Liver (tissue), 9 donors: ENCODE data around the gene DAPK3. TPM values are rescaled to one million over a fixed set of nuclear protein-coding genes. Genes with fewer than 3 reads are reported as not detected.
A peak's percentile ranks its signal among the peaks of the same experiment; 100 is the strongest.

Source experiments
- DNase-seq: peaks from one replicate; pipeline ENCODE4 v3.0.0-alpha.2; 2017; ENCODE audit warnings: low spot score
- H3K27ac ChIP-seq, 2 donors: one replicate each; pipeline ENCODE4 v1.7.0; 2013; ENCODE audit warnings: inconsistent platforms in 2 of 2, low read length in 2 of 2, control low read depth in 1 of 2, low read depth in 1 of 2, mild to moderate bottlenecking in 1 of 2
- H3K27me3 ChIP-seq, 4 donors: one replicate each; pipeline versions ENCODE4 v1.6.1 to v1.7.0; 2013; ENCODE audit warnings: low read length in 3 of 4, inconsistent platforms in 1 of 4, mild to moderate bottlenecking in 1 of 4, moderate library complexity in 1 of 4; ENCODE audit not compliant: control insufficient read depth in 4 of 4, insufficient read depth in 4 of 4
- H3K36me3 ChIP-seq, 4 donors: one replicate each; pipeline versions ENCODE4 v1.6.1 to v1.7.0; 2013; ENCODE audit warnings: low read length in 3 of 4, mild to moderate bottlenecking in 3 of 4, low read depth in 1 of 4, moderate library complexity in 1 of 4; ENCODE audit not compliant: control insufficient read depth in 4 of 4, insufficient read depth in 3 of 4
- H3K4me1 ChIP-seq, 4 donors: one replicate each; pipeline versions ENCODE4 v1.6.1 to v1.7.0; 2013; ENCODE audit warnings: low read length in 3 of 4, mild to moderate bottlenecking in 3 of 4, moderate library complexity in 1 of 4; ENCODE audit not compliant: control insufficient read depth in 4 of 4, insufficient read depth in 4 of 4
- H3K4me3 ChIP-seq, 3 donors: one replicate each; pipeline versions ENCODE4 v1.6.1 to v1.7.0; 2013; ENCODE audit warnings: low read length in 3 of 3, control low read depth in 1 of 3, low read depth in 1 of 3, mild to moderate bottlenecking in 1 of 3
- H3K9ac ChIP-seq, 2 donors: one replicate each; pipeline ENCODE4 v1.7.0; 2013; ENCODE audit warnings: low read length in 2 of 2, mild to moderate bottlenecking in 2 of 2, moderate library complexity in 2 of 2, control low read depth in 1 of 2, low read depth in 1 of 2
- H3K9me3 ChIP-seq, 4 donors: one replicate each; pipeline versions ENCODE4 v1.6.1 to v1.7.0; 2013; ENCODE audit warnings: low read length in 3 of 4; ENCODE audit not compliant: control insufficient read depth in 4 of 4
- CTCF ChIP-seq: fragments of 150-350 bp; IDR thresholded peaks from 2 replicates; pipeline ENCODE4 v1.5.1; 2017; ENCODE audit warnings: improper control_type of control experiment, low read depth, low read length; ENCODE audit not compliant: missing input control
- EGR1 ChIP-seq, 2 donors: IDR thresholded peaks; 2 replicates each; pipeline ENCODE4 v1.6.1; 2016 to 2018; ENCODE audit warnings: antibody characterized with exemption in 2 of 2, low read depth in 2 of 2
- FOXA1 ChIP-seq: IDR thresholded peaks from 2 replicates; pipeline ENCODE4 v1.6.1; 2016; ENCODE audit warnings: antibody characterized with exemption
- FOXA2 ChIP-seq: IDR thresholded peaks from 2 replicates; pipeline ENCODE4 v1.6.1; 2016; ENCODE audit warnings: antibody characterized with exemption
- GABPA ChIP-seq, 2 donors: IDR thresholded peaks in 1 of 2; conservative IDR thresholded peaks in 1 of 2; 2 replicates each; pipeline ENCODE4 v1.6.1; 2016; ENCODE audit warnings: antibody characterized with exemption in 2 of 2, mild to moderate bottlenecking in 1 of 2, moderate library complexity in 1 of 2
- HNF4A ChIP-seq, 2 donors: conservative IDR thresholded peaks; 2 replicates each; pipeline ENCODE4 v1.6.1; 2016; ENCODE audit warnings: antibody characterized with exemption in 2 of 2, mild to moderate bottlenecking in 2 of 2
- HNF4G ChIP-seq: IDR thresholded peaks from 2 replicates; pipeline ENCODE4 v1.6.1; 2016; ENCODE audit warnings: antibody characterized with exemption
- MAX ChIP-seq: IDR thresholded peaks from 2 replicates; pipeline ENCODE4 v1.6.1; 2016; ENCODE audit warnings: antibody characterized with exemption
- NR2F2 ChIP-seq: IDR thresholded peaks from 2 replicates; pipeline ENCODE4 v1.6.1; 2016; ENCODE audit warnings: antibody characterized with exemption
- RAD21 ChIP-seq, 2 donors: IDR thresholded peaks; 2 replicates each; pipeline ENCODE4 v1.6.1; 2016; ENCODE audit warnings: antibody characterized with exemption in 2 of 2, mild to moderate bottlenecking in 2 of 2
- SP1 ChIP-seq: IDR thresholded peaks from 2 replicates; pipeline ENCODE4 v1.6.1; 2018; ENCODE audit warnings: antibody characterized with exemption, mild to moderate bottlenecking
- TAF1 ChIP-seq: conservative IDR thresholded peaks from 2 replicates; pipeline ENCODE4 v1.6.1; 2016; ENCODE audit warnings: antibody characterized with exemption, mild to moderate bottlenecking
- YY1 ChIP-seq: IDR thresholded peaks from 2 replicates; pipeline ENCODE4 v1.6.1; 2016; ENCODE audit warnings: antibody characterized with exemption, mild to moderate bottlenecking
- WGBS: extraction: QIAGEN DNeasy Blood & Tissue Kit; methylation state at CpG from one replicate; pipeline ENCODE4 v1.1.7; 2013; 5-methylcytosine and 5-hydroxymethylcytosine counted together
- polyA plus RNA-seq, 2 donors: library from polyadenylated mRNA; stranded (reverse) in 1 of 2; unstranded in 1 of 2; fragments of 200-250 nt in 1 of 2; fragments of >200 nt in 1 of 2; fragmentation: Nextera tagmentation in 1 of 2; extraction: Ambion mirVana in 1 of 2; gene quantifications; one replicate each; pipeline versions ENCODE4 v1.2.1 to v1.2.3, GENCODE V29; 2013 to 2015
- total RNA-seq, 2 donors: library from RNA; depleted of rRNA; stranded (reverse); fragments of >200 nt; gene quantifications; one replicate each; pipeline ENCODE4 v1.2.3, GENCODE V29; 2014
- donor health status: healthy.
- donor health status: healthy.
- donor health status: healthy.
- donor health status: healthy.
- donor health status: healthy.

The DAPK3 gene
- total and polyA plus RNA-seq, 4 donors, result 3.0 to 29.5 (median 23.8) TPM

- WGBS, result 63% methylated on average over 7 of the region's 7 CpGs
- peaks cover 0 to 38% (median 31%) of the 10 kb centered on the region in 4 donors for H3K4me1 ChIP-seq
Measured at GRCh38 chr19:3983542-3983914, 12.6 kb upstream of the DAPK3 start.

GRCh38 chr19:3982701-3983541 is 12.0 kb upstream of the DAPK3 start:
- no peaks in the 10 kb centered on the region for H3K9me3 ChIP-seq
- no peak overlapping the region for H3K4me3 ChIP-seq
- H3K27ac ChIP-seq, result peak overlapping the region in 1 of 2 donors; percentile 97
- no peak for DNase-seq
- H3K27me3 ChIP-seq, result no peaks in the 10 kb centered on the region
- 91% methylated on average over 40 of the region's 40 CpGs for WGBS
- no peak for TF ChIP-seq GABPA (IDR thresholded peaks at IDR 0.05 in 1 of 2, conservative IDR thresholded peaks at IDR 0.05 in 1 of 2)
- no peak for TF ChIP-seq SP1
- TF ChIP-seq MAX, result no peak
- TF ChIP-seq YY1, result no peak
- no peak for TF ChIP-seq HNF4A (conservative IDR thresholded peaks at IDR 0.05)
- no peak for TF ChIP-seq HNF4G
- TF ChIP-seq FOXA2, result no peak
- TF ChIP-seq CTCF, result no peak
- no peak for TF ChIP-seq EGR1 (IDR thresholded peaks at IDR 0.05; ENCODE audit: low read depth in 2 of 2)
- no peak for TF ChIP-seq RAD21 (IDR thresholded peaks at IDR 0.05)
- no peak overlapping the region for H3K9ac ChIP-seq
- peaks cover 0 to 37% (median 31%) of the 10 kb centered on the region in 4 donors for H3K4me1 ChIP-seq
- H3K36me3 ChIP-seq, result peaks cover 40 to 57% (median 54%) of the 10 kb centered on the region in 4 donors

More at GRCh38 chr19:3983542-3983914, 12.6 kb upstream of the DAPK3 start:
- peak overlapping the region; percentile 14 to 21 for H3K9ac ChIP-seq
- H3K27me3 ChIP-seq, result no peaks in the 10 kb centered on the region
- no peaks in the 10 kb centered on the region for H3K9me3 ChIP-seq
- peaks cover 36 to 53% (median 49%) of the 10 kb centered on the region in 4 donors for H3K36me3 ChIP-seq
- no peak for DNase-seq
- H3K4me3 ChIP-seq, result peak overlapping the region; percentile 74 to 99 (median 98)
- TF ChIP-seq RAD21 (IDR thresholded peaks at IDR 0.05), result no peak
- no peak for TF ChIP-seq HNF4G
- no peak for TF ChIP-seq GABPA (IDR thresholded peaks at IDR 0.05 in 1 of 2, conservative IDR thresholded peaks at IDR 0.05 in 1 of 2)
- no peak for TF ChIP-seq TAF1
- TF ChIP-seq FOXA1, result no peak
- TF ChIP-seq EGR1 (IDR thresholded peaks at IDR 0.05; ENCODE audit: low read depth in 2 of 2), result no peak
- no peak for TF ChIP-seq NR2F2
- TF ChIP-seq CTCF, result no peak
- TF ChIP-seq YY1, result no peak
- TF ChIP-seq HNF4A (conservative IDR thresholded peaks at IDR 0.05), result no peak
- peak overlapping the region; percentile 91 to 97 for H3K27ac ChIP-seq
